Mucosa of gallbladder (tissue), 1 donor: ENCODE data around the gene PLK3. TPM values are rescaled to one million over a fixed set of nuclear protein-coding genes. Genes with fewer than 3 reads are reported as not detected.
"Not testable (repeated sequence)": the region's sequence is repeated elsewhere in the genome, so short reads cannot be mapped to it uniquely, and the experiment has no call there.

ENCODE experiments used
- DNase-seq: peaks from one replicate; pipeline ENCODE4 v3.0.0-alpha.2; 2020; ENCODE audit warnings: low spot score
- total RNA-seq: library from RNA; stranded (reverse); gene quantifications from one replicate; pipeline ENCODE4 v1.2.1, GENCODE V29; 2021
- donor health status: DM: no; HTN: no; CAD: no.

The PLK3 gene
- total RNA-seq, 1 donor from 2014 or later = 14.7 TPM

- no peak for DNase-seq
Observed at GRCh38 chr1:44787506-44787905, 12.7 kb upstream of the PLK3 start.

GRCh38 chr1:44788120-44788860 is 11.9 kb upstream of the PLK3 start, which contains the start of gene BEST4:
Gene BEST4, minus strand, starts transcription at chr1:44788170. Its CDS starts 465 bp downstream, at chr1:44787705.
- DNase-seq = no peak

GRCh38 chr1:44790968-44791801 is 9.0 kb upstream of the PLK3 start:
- no peak for DNase-seq

- DNase-seq = no peak
Observed at GRCh38 chr1:44792736-44793502, 7.3 kb upstream of the PLK3 start.

- not testable (repeated sequence) for DNase-seq
Observed at GRCh38 chr1:44797886-44798285, 2.3 kb upstream of the PLK3 start.

GRCh38 chr1:44798481-44799365 is 1.5 kb upstream of the PLK3 start:
- DNase-seq = no peak

- DNase-seq = no peak
Observed at GRCh38 chr1:44801491-44802305, 1.5 kb downstream of the PLK3 start.

GRCh38 chr1:44802306-44803061 is 2.3 kb downstream of the PLK3 start:
- no peak for DNase-seq

- no peak for DNase-seq
Observed at GRCh38 chr1:44803062-44803311, 2.8 kb downstream of the PLK3 start.

- no peak for DNase-seq
Observed at GRCh38 chr1:44803312-44804095, 3.3 kb downstream of the PLK3 start.

- DNase-seq = no peak
Observed at GRCh38 chr1:44805311-44806024, 5.3 kb downstream of the PLK3 start.

GRCh38 chr1:44806025-44806703 is 6.0 kb downstream of the PLK3 start:
- DNase-seq = no peak

- no peak for DNase-seq
Observed at GRCh38 chr1:44806704-44807363, 6.7 kb downstream of the PLK3 start, which contains the start of gene DYNLT4. Gene DYNLT4, minus strand, starts transcription at chr1:44807351. Its CDS starts 683 bp downstream, at chr1:44806668.

GRCh38 chr1:44807364-44808062 is 7.3 kb downstream of the PLK3 start:
- DNase-seq = peak; percentile 96

GRCh38 chr1:44808063-44808937 is 8.1 kb downstream of the PLK3 start, which contains the start of gene BTBD19:
Gene BTBD19, plus strand, starts transcription at chr1:44808523. Its CDS starts 298 bp downstream, at chr1:44808821.
- peak; percentile 78 for DNase-seq
